Osteocyte (in vitro differentiated cells): ENCODE measurements around the gene SAMD1. TPM values are rescaled to one million over a fixed set of nuclear protein-coding genes. Genes with fewer than 3 reads are reported as not detected.

Source experiments
- DNase-seq: peaks from one replicate; pipeline ENCODE4 v3.0.0; 2021; ENCODE audit warnings: mixed read lengths; ENCODE audit not compliant: unreplicated experiment; ENCODE audit errors: extremely low spot score
- H3K27ac Mint-ChIP-seq: one replicate; pipeline ENCODE4 v1.8.0; 2021; ENCODE audit warnings: mild to moderate bottlenecking, mixed read lengths; ENCODE audit not compliant: unreplicated experiment
- H3K27me3 Mint-ChIP-seq: one replicate; pipeline ENCODE4 v1.8.0; 2021; ENCODE audit warnings: mixed read lengths; ENCODE audit not compliant: unreplicated experiment
- H3K36me3 Mint-ChIP-seq: one replicate; pipeline ENCODE4 v1.8.0; 2021; ENCODE audit warnings: mixed read lengths; ENCODE audit not compliant: unreplicated experiment
- H3K4me1 Mint-ChIP-seq: one replicate; pipeline ENCODE4 v1.8.0; 2021; ENCODE audit warnings: mixed read lengths; ENCODE audit not compliant: unreplicated experiment
- H3K4me3 Mint-ChIP-seq: one replicate; pipeline ENCODE4 v1.8.0; 2021; ENCODE audit warnings: mild to moderate bottlenecking, moderate library complexity, mixed read lengths; ENCODE audit not compliant: unreplicated experiment
- H3K9me3 Mint-ChIP-seq: one replicate; pipeline ENCODE4 v1.8.0; 2021; ENCODE audit warnings: mixed read lengths; ENCODE audit not compliant: unreplicated experiment
- CTCF ChIP-seq: fragments of 200-600 bp; sonication (generic); IDR thresholded peaks from 2 replicates; pipeline ENCODE4 v1.5.0; 2021; ENCODE audit warnings: antibody characterized with exemption, mild to moderate bottlenecking, moderate library complexity
- total RNA-seq: library from RNA; stranded (reverse); gene quantifications from 2 replicates; pipeline ENCODE4 v1.2.1, GENCODE V29; 2021

SAMD1 gene
- total RNA-seq, 1 donor from 2014 or later: 34.9 TPM

DNA sequence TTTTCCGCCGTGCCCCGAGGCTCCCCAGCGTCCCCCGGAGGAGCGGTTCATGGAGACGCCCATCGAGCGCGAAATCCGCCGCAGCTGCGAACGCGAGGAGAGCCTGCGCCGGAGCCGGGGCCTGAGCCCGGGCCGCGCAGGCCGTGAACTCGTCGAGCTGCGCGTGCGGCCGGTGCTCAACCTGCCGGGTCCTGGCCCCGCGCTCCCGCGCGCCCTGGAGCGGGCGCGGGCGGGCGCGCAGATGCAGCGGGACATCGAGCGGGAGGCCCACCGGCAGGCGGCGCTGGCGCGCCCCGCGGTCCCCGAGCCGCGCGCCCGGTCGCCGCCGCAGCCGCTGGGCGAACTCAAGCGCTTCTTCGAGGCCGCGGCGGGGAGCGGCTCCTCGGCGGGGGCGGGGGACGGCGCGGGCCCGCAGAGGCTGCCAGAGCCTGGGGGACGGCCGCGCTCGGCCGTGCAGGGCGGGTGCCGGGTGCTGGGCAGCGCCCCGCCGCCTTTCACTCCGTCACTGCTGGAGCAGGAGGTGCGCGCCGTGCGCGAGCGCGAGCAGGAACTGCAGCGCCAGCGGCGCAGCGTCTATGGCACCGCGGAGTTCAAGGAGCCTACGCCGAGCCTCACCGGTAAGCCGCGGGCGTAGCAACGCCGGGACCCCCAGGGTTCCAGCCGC, 17.2 kb downstream of the SAMD1 start:
- H3K4me1 Mint-ChIP-seq: peaks cover 22% of the 10 kb centered on the region
- no peaks in the 10 kb centered on the region for H3K9me3 Mint-ChIP-seq
- H3K36me3 Mint-ChIP-seq: no peaks in the 10 kb centered on the region
- no peaks in the 10 kb centered on the region for H3K27me3 Mint-ChIP-seq
- peak; percentile 59 for TF ChIP-seq CTCF
- peak overlapping the region; percentile 79 for H3K27ac Mint-ChIP-seq
- DNase-seq: peak; percentile 89
- H3K4me3 Mint-ChIP-seq: peak overlapping the region; percentile 91

DNA sequence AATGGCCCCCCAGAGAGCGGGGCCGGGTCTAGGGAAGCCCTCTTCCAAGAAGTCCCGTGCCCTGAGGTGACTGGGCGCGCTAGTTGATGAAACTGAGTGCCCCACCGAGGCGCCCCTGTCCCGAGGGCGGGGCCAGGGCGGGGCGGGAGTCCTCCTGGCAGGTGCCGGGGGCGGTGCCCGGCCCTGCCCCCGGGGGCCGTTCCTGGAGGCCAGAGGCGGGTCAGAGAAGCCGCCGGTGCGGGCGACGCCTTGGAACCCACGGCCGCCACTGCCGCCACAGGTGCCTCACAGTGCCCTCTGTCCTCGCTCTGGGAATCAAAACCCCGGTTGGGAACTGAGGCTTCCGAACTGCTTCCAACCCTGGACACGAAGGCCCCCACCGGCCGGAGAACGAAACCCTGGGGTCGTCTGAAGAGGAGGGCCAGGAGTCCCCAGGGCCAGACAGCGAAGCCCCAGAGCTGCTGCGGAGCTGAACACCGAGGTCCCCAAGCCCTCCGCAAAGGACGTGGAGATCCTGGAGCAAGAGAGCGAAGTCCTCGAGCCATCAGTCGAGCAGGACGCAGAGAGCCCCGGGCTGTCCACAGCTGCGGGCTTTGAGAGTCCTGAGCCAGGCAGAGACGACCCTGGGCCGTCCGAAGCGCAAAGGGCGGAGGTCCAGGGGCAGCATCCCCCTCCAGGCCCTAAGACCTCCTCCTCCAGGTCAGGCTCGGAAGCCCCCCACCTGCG, 17.9 kb downstream of the SAMD1 start, which contains the start of gene MISP3:
MISP3 (plus strand) TSS at position 252 of the 726 bp plus-strand sequence. CDS start 524 bp downstream, outside the sequence.
- Mint-ChIP-seq H3K27me3 (no peaks in the 10 kb centered on the region), H3K36me3 (no peaks in the 10 kb centered on the region), H3K9me3 (no peaks in the 10 kb centered on the region), H3K4me1 (peaks cover 22% of the 10 kb centered on the region), H3K4me3 (peak within 1 kb of the TSS; percentile 91), H3K27ac (peak within 1 kb of the TSS; percentile 65)
- no peak for DNase-seq
- no peak for TF ChIP-seq CTCF

DNA sequence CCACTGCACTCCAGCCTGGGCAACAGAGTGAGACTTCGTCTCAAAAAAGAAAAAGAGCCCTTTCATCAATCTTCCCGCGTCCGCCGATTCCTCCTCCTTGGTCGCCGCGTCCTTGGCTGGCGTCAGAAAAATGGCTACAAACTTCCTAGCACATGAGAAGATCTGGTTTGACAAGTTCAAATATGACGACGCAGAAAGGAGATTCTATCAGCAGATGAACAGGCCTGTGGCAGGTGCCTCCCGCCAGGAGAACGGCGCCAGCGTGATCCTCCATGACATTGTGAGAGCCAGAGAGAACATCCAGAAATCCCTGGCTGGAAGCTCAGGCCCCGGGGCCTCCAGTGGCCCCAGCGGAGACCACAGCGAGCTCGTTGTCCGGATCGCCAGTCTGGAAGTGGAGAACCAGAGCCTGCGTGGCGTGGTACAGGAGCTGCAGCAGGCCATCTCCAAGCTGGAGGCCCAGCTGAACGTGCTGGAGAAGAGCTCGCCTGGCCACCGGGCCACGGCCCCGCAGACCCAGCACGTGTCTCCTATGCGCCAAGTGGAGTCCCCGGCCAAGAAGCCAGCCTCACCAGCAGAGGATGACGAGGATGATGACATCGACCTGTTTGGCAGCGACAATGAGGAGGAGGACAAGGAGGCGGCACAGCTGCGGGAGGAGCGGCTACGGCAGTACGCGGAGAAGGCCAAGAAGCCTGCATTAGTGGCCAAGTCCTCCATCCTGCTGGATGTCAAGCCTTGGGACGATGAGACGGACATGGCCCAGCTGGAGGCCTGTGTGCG, 20.1 kb downstream of the SAMD1 start:
- Mint-ChIP-seq H3K9me3 (no peaks in the 10 kb centered on the region), H3K4me3 (no peak overlapping the region), H3K27me3 (peaks cover 7% of the 10 kb centered on the region), H3K27ac (no peak overlapping the region), H3K36me3 (no peaks in the 10 kb centered on the region), H3K4me1 (peaks cover 22% of the 10 kb centered on the region)
- TF ChIP-seq CTCF: no peak
- DNase-seq: no peak

- Mint-ChIP-seq H3K4me1 (no peaks in the 10 kb centered on the region), H3K27ac (no peak overlapping the region)
These were observed 24.4 kb downstream of the SAMD1 start for GRCh38 chr19:14066134-14066533.

More at GRCh38 chr19:14066134-14066533, 24.4 kb downstream of the SAMD1 start:
- no peak overlapping the region for H3K4me3 Mint-ChIP-seq
- DNase-seq: no peak
- H3K9me3 Mint-ChIP-seq: no peaks in the 10 kb centered on the region
- H3K27me3 Mint-ChIP-seq: peaks cover 9% of the 10 kb centered on the region
- no peaks in the 10 kb centered on the region for H3K36me3 Mint-ChIP-seq
- no peak for TF ChIP-seq CTCF
